Measurements from ENCODE around the gene TMEM86B.

TMEM86B gene

GRCh38 chr19:55228403-55229031 is at the start of gene TMEM86B:
Gene TMEM86B (minus strand): TSS chr19:55228763. CDS start chr19:55228741, 22 bp downstream.
- DNase-seq = no peak

- no peak for DNase-seq
Observed at GRCh38 chr19:55277494-55277893, 48.9 kb upstream of the TMEM86B start.

- DNase-seq = no peak
Observed at GRCh38 chr19:55276720-55277430, 48.3 kb upstream of the TMEM86B start.

GRCh38 chr19:55275851-55276719 is 47.5 kb upstream of the TMEM86B start:
- no peak for DNase-seq

GRCh38 chr19:55273978-55274707 is 45.6 kb upstream of the TMEM86B start:
- peak; percentile 85 for DNase-seq

- no peak for DNase-seq
Observed at GRCh38 chr19:55272142-55272541, 43.6 kb upstream of the TMEM86B start.

GRCh38 chr19:55270172-55270942 is 41.8 kb upstream of the TMEM86B start:
- DNase-seq = no peak

GRCh38 chr19:55269299-55269698 is 40.7 kb upstream of the TMEM86B start:
- DNase-seq = no peak

- DNase-seq = no peak
Observed at GRCh38 chr19:55266840-55267239, 38.3 kb upstream of the TMEM86B start.

GRCh38 chr19:55266404-55266803 is 37.8 kb upstream of the TMEM86B start:
- DNase-seq = no peak

GRCh38 chr19:55265723-55266386 is 37.3 kb upstream of the TMEM86B start:
- no peak for DNase-seq

GRCh38 chr19:55265173-55265572 is 36.6 kb upstream of the TMEM86B start:
- no peak for DNase-seq

- no peak for DNase-seq
Observed at GRCh38 chr19:55264531-55264930, 36.0 kb upstream of the TMEM86B start.

- DNase-seq = no peak
Observed at GRCh38 chr19:55262359-55262758, 33.8 kb upstream of the TMEM86B start.

GRCh38 chr19:55261671-55262126 is 33.1 kb upstream of the TMEM86B start:
- DNase-seq = no peak

GRCh38 chr19:55259540-55260210 is 31.1 kb upstream of the TMEM86B start:
- DNase-seq = no peak

- peak; percentile 99 for DNase-seq
Observed at GRCh38 chr19:55258828-55259539, 30.4 kb upstream of the TMEM86B start, which contains the start of gene PPP6R1. Gene PPP6R1 (minus strand): TSS chr19:55259017. CDS start chr19:55247103, 11,914 bp downstream.

- no peak for DNase-seq
Observed at GRCh38 chr19:55258476-55258827, 29.9 kb upstream of the TMEM86B start.

- no peak for DNase-seq
Observed at GRCh38 chr19:55257461-55258420, 29.2 kb upstream of the TMEM86B start.

Measured in DMS79 treated with DMSO at 0.1 percent for 48 hours (cell line).